AG04449 (cell line): ENCODE measurements around the gene TMEM183A.

ENCODE experiments used
- CTCF ChIA-PET: fragments of 350-600 bp; formaldehyde crosslinking; extraction: SDS; loops from one replicate; lab custom pipeline; 2021; ENCODE audit warnings: antibody characterized with exemption; lab: Yijun Ruan, JAX
- POLR2A ChIA-PET: fragments of 400-600, 350-600 bp; formaldehyde crosslinking; extraction: SDS; loops from one replicate; lab custom pipeline; 2020; ENCODE audit warnings: antibody characterized with exemption, inconsistent platforms; lab: Yijun Ruan, JAX
- DNase-seq: peaks from one replicate; pipeline ENCODE4 v3.0.0-alpha.2; 2010; ENCODE audit warnings: low read depth, low spot score
- H3K4me3 ChIP-seq: 2 replicates; pipeline ENCODE4 v1.5.1; 2011; ENCODE audit warnings: low read depth, mild to moderate bottlenecking, control low read depth, low read length
- CTCF ChIP-seq: IDR thresholded peaks from one replicate; pipeline ENCODE4 v1.5.1; 2011; ENCODE audit warnings: mild to moderate bottlenecking, moderate library complexity, low read length, control low read depth, inconsistent platforms; ENCODE audit not compliant: insufficient read depth; ENCODE audit errors: missing control alignments

TMEM183A gene

GRCh38 chr1:203025686-203026030 is 18.5 kb downstream of the TMEM183A start:
- no peak for TF ChIP-seq CTCF
- POLR2A ChIA-PET, result interaction anchor here (0.6 to 1.2 kb wide), 3 partner anchors 11 to 41 kb away, joined by 3 to 4 read pairs (median 4); partner anchors contain the start of gene TMEM183A
- DNase-seq, result no peak
- no peak overlapping the region for H3K4me3 ChIP-seq
- CTCF ChIA-PET, result interaction anchor here (1.0 to 8.8 kb wide), 11 partner anchors 8 to 249 kb away, joined by 3 to 98 read pairs (median 4); no protein-coding TSS in a partner anchor

- ChIA-PET POLR2A (interaction anchor here (0.6 to 1.2 kb wide), 3 partner anchors 10 to 40 kb away, joined by 3 to 4 read pairs (median 4); partner anchors contain the start of gene TMEM183A), CTCF (interaction anchor here (1.2 to 8.8 kb wide), 10 partner anchors 9 to 248 kb away, joined by 3 to 98 read pairs (median 5); no protein-coding TSS in a partner anchor)
- TF ChIP-seq CTCF, result no peak
- DNase-seq, result no peak
- H3K4me3 ChIP-seq, result peak within 1 kb of the TSS; percentile 88
Measured at GRCh38 chr1:203026031-203026665, 19.0 kb downstream of the TMEM183A start, which contains the start of gene PPFIA4. PPFIA4 (plus strand) TSS chr1:203026491; CDS start chr1:203039009, 12,518 bp downstream.

- peak overlapping the region; percentile 88 for H3K4me3 ChIP-seq
- CTCF ChIA-PET, result interaction anchor here (1.1 to 8.8 kb wide), 10 partner anchors 9 to 247 kb away, joined by 3 to 98 read pairs (median 8); no protein-coding TSS in a partner anchor
- POLR2A ChIA-PET, result interaction anchor here (0.7 to 1.2 kb wide), 2 partner anchors 9 to 20 kb away, joined by 4 read pairs; partner anchors contain the start of gene TMEM183A
- DNase-seq, result no peak
- TF ChIP-seq CTCF, result no peak
Measured at GRCh38 chr1:203026666-203027663, 19.8 kb downstream of the TMEM183A start.

GRCh38 chr1:203028067-203028783 is 21.1 kb downstream of the TMEM183A start:
- ChIA-PET POLR2A (no interaction called here), CTCF (interaction anchor here (1.1 to 8.8 kb wide), 7 partner anchors 8 to 241 kb away, joined by 3 to 98 read pairs (median 9); no protein-coding TSS in a partner anchor)
- peak overlapping the region; percentile 88; the same call in 1 of the 2 replicates for H3K4me3 ChIP-seq
- TF ChIP-seq CTCF, result no peak
- no peak for DNase-seq

GRCh38 chr1:203028784-203029553 is 21.8 kb downstream of the TMEM183A start:
- no peak for DNase-seq
- TF ChIP-seq CTCF, result no peak
- CTCF ChIA-PET, result interaction anchor here (1.9 to 8.8 kb wide), 5 partner anchors 11 to 244 kb away, joined by 4 to 98 read pairs (median 9); no protein-coding TSS in a partner anchor
- H3K4me3 ChIP-seq, result no peak overlapping the region
- POLR2A ChIA-PET, result no interaction called here
